Uterus (tissue), 2 donors: ENCODE measurements around the gene CCL27.

Experiments
- CTCF ChIP-seq, 4 experiments: fragments of 200-600 bp in 2 of 4; fragments of 450-650 bp in 2 of 4; sonication (generic) in 2 of 4; IDR thresholded peaks; one replicate each; pipeline ENCODE4 v1.5.1; 2016 to 2019; ENCODE audit warnings: antibody characterized with exemption in 4 of 4, mild to moderate bottlenecking in 2 of 4, moderate library complexity in 1 of 4
- POLR2A ChIP-seq, 2 donors: fragments of 450-650 bp; IDR thresholded peaks; one replicate each; pipeline ENCODE4 v1.6.1; 2016; ENCODE audit warnings: antibody characterized with exemption in 2 of 2, mild to moderate bottlenecking in 1 of 2, moderate library complexity in 1 of 2

- no peak for TF ChIP-seq CTCF (IDR thresholded peaks at IDR 0.05)
- TF ChIP-seq POLR2A (IDR thresholded peaks at IDR 0.05) = no peak
Measured at GRCh38 chr9:34628656-34629490, 33.6 kb downstream of the CCL27 start, which contains the start of gene ARID3C.
